Mesenchymal stem cell (in vitro differentiated cells and primary cell): ENCODE data around the gene TIMM22.

Experiments used
- DNase-seq: peaks from one replicate; pipeline ENCODE4 v3.0.0-alpha.2; 2013
- H2AFZ ChIP-seq: one replicate; pipeline ENCODE4 v1.6.1; 2013; ENCODE audit warnings: low read depth, mild to moderate bottlenecking, control low read depth, inconsistent platforms, low read length, moderate library complexity
- H2AK5ac ChIP-seq: 2 replicates; pipeline ENCODE4 v1.6.1; 2013; ENCODE audit warnings: low read length, moderate library complexity, mild to moderate bottlenecking, inconsistent platforms; ENCODE audit not compliant: severe bottlenecking
- H2BK120ac ChIP-seq: one replicate; pipeline ENCODE4 v1.6.1; 2013; ENCODE audit warnings: low read depth, mild to moderate bottlenecking, inconsistent platforms, low read length, moderate library complexity
- H2BK12ac ChIP-seq, 2 experiments: one replicate each; pipeline ENCODE4 v1.6.1; 2013; ENCODE audit warnings: inconsistent platforms in 2 of 2, low read length in 2 of 2, mild to moderate bottlenecking in 2 of 2, moderate library complexity in 2 of 2, control low read depth in 1 of 2
- H2BK15ac ChIP-seq: one replicate; pipeline ENCODE4 v1.6.1; 2013; ENCODE audit warnings: mild to moderate bottlenecking, low read depth, inconsistent platforms; ENCODE audit not compliant: poor library complexity, severe bottlenecking
- H2BK5ac ChIP-seq: 2 replicates; pipeline ENCODE4 v1.6.1; 2013; ENCODE audit warnings: low read depth, mild to moderate bottlenecking, low read length, control low read depth, inconsistent platforms; ENCODE audit not compliant: poor library complexity, severe bottlenecking
- H3K14ac ChIP-seq, 2 experiments: one replicate each; pipeline ENCODE4 v1.6.1; 2013; ENCODE audit warnings: inconsistent platforms in 2 of 2, low read length in 2 of 2, control low read depth in 1 of 2, mild to moderate bottlenecking in 1 of 2, moderate library complexity in 1 of 2
- H3K18ac ChIP-seq, 2 experiments: one replicate each; pipeline ENCODE4 v1.6.1; 2013; ENCODE audit warnings: inconsistent platforms in 2 of 2, low read length in 2 of 2, control low read depth in 1 of 2, low read depth in 1 of 2, mild to moderate bottlenecking in 1 of 2
- H3K23ac ChIP-seq, 2 experiments: one replicate each; pipeline ENCODE4 v1.6.1; 2013; ENCODE audit warnings: inconsistent platforms in 2 of 2, low read length in 2 of 2, mild to moderate bottlenecking in 2 of 2, moderate library complexity in 2 of 2, control low read depth in 1 of 2
- H3K27ac ChIP-seq: 2 replicates; pipeline ENCODE4 v1.5.1; 2013; ENCODE audit warnings: mild to moderate bottlenecking, moderate library complexity, low read length, control low read depth, inconsistent platforms; ENCODE audit not compliant: poor library complexity, severe bottlenecking
- H3K27me3 ChIP-seq, 2 experiments: 2 replicates each; pipeline versions ENCODE4 v1.6.1 to v1.7.0; 2013; ENCODE audit warnings: low read length in 2 of 2, mild to moderate bottlenecking in 2 of 2, moderate library complexity in 2 of 2, control low read depth in 1 of 2, inconsistent platforms in 1 of 2; ENCODE audit not compliant: control insufficient read depth in 1 of 2, insufficient read depth in 1 of 2
- H3K36me3 ChIP-seq, 2 experiments: 2 replicates each; pipeline versions ENCODE4 v1.6.1 to v1.7.0; 2013; ENCODE audit warnings: low read length in 2 of 2, control low read depth in 1 of 2, inconsistent platforms in 1 of 2, low read depth in 1 of 2, mild to moderate bottlenecking in 1 of 2; ENCODE audit not compliant: insufficient read depth in 2 of 2, control insufficient read depth in 1 of 2
- H3K4ac ChIP-seq, 2 experiments: one replicate each; pipeline ENCODE4 v1.6.1; 2013; ENCODE audit warnings: inconsistent platforms in 2 of 2, low read length in 2 of 2, mild to moderate bottlenecking in 2 of 2, moderate library complexity in 2 of 2, control low read depth in 1 of 2, low read depth in 1 of 2
- H3K4me1 ChIP-seq: 2 replicates; pipeline ENCODE4 v1.6.1; 2013; ENCODE audit warnings: low read depth, low read length, control low read depth; ENCODE audit not compliant: control insufficient read depth, insufficient read depth
- H3K4me2 ChIP-seq: 2 replicates; pipeline ENCODE4 v1.6.1; 2013; ENCODE audit warnings: low read length, mild to moderate bottlenecking, inconsistent platforms; ENCODE audit not compliant: poor library complexity, severe bottlenecking
- H3K4me3 ChIP-seq, 2 experiments: 2 replicates each; pipeline versions ENCODE4 v1.5.1 to v1.7.0; 2013; ENCODE audit warnings: low read length in 2 of 2, mild to moderate bottlenecking in 2 of 2, control low read depth in 1 of 2, low read depth in 1 of 2; ENCODE audit not compliant: insufficient read depth in 1 of 2
- H3K79me1 ChIP-seq: replicated peaks from 2 replicates; pipeline ENCODE4 v1.6.1; 2013; ENCODE audit warnings: mild to moderate bottlenecking, control low read depth, low read length, inconsistent platforms; ENCODE audit not compliant: poor library complexity, severe bottlenecking
- H3K9ac ChIP-seq: 2 replicates; pipeline ENCODE4 v1.7.0; 2013; ENCODE audit warnings: mild to moderate bottlenecking, low read length, moderate library complexity
- H3K9me3 ChIP-seq: 2 replicates; pipeline ENCODE4 v1.7.0; 2013; ENCODE audit warnings: mild to moderate bottlenecking, low read length; ENCODE audit not compliant: control insufficient read depth
- H4K8ac ChIP-seq: one replicate; pipeline ENCODE4 v1.6.1; 2013; ENCODE audit warnings: inconsistent platforms, mild to moderate bottlenecking, low read length, moderate library complexity
- H4K91ac ChIP-seq: one replicate; pipeline ENCODE4 v1.6.1; 2013; ENCODE audit warnings: mild to moderate bottlenecking, low read length, inconsistent platforms
- WGBS: methylation state at CpG from one replicate; pipeline ENCODE4 v1.1.7; 2013; ENCODE audit warnings: mixed read lengths; 5-methylcytosine and 5-hydroxymethylcytosine counted together

TIMM22 gene

DNA sequence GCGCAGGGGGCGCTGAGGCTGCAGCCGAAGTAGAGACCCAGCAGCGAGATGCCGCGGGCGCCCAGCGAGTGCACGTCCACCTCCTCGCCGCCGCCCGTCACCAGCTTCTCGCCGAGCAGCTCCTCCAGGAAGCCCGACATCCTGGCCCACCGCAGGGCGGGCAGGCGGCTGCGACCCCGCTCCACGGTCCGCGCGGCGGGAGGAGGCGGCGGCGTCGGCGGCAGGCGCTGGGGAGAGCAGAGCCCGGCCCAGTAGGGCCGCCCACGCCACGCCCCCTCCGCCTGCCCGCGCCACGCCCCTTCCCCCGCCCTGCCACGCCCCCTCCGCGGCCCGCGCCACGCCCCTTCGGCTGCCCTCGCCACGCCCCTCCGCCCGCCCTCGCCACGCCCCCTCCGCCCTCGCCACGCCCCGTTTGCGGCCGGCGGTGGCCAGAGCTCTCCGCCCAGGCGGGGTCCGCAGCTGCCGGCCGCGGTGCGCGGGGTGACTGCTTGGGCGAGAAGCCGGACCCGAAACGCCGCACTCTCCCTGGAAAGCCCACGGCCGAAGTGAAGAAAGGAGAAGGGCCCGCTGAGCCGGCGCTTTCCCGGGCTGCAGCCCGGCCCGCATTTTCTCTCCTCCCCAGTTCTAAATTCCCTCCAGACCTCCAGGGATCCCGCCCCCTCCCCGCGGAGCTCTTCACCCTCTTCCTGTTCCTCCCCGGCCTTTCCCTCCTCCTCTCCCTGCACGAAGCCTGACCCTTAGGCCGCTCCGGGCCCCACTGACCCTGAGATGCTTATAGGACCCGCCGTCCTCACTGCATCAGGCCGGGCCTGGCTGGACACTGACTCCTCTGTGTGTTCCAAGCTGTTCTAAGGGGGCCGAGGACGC lies 17.2 kb upstream of the TIMM22 start, which contains the start of gene NXN:
NXN (minus strand) TSS at position 238 of the 867 bp plus-strand sequence.
- Histone ChIP-seq H3K27ac (peak within 1 kb of the TSS; percentile 67), H2BK12ac (peak within 1 kb of the TSS in 1 of 2 experiments; percentile 84), H3K14ac (peak within 1 kb of the TSS; percentile 36 to 97), H2BK5ac (peak within 1 kb of the TSS; percentile 86), H3K4me2 (peak within 1 kb of the TSS; percentile 96), H2AFZ (peak within 1 kb of the TSS; percentile 42), H3K9ac (peak within 1 kb of the TSS; percentile 81), H3K9me3 (no peaks in the 10 kb centered on the region), H4K8ac (peak within 1 kb of the TSS; percentile 83), H2AK5ac (no peak within 1 kb of the TSS), H2BK120ac (peak within 1 kb of the TSS; percentile 84), H4K91ac (peak within 1 kb of the TSS; percentile 92), H3K4me3 (peak within 1 kb of the TSS; percentile 76 to 93), H3K36me3 (no peaks in the 10 kb centered on the region), H2BK15ac (peak within 1 kb of the TSS; percentile 23), H3K4me1 (peaks cover 11% of the 10 kb centered on the region), H3K79me1 (no peaks in the 10 kb centered on the region), H3K23ac (peak within 1 kb of the TSS in 1 of 2 experiments; percentile 98), H3K27me3 (peaks cover 0 to 17% of the 10 kb centered on the region in 2 experiments), H3K4ac (peak within 1 kb of the TSS; percentile 75 to 93), H3K18ac (peak within 1 kb of the TSS; percentile 86 to 98)
- WGBS, result 5% methylated on average over 38 of the region's 94 CpGs
- DNase-seq, result peak; percentile 66

DNA sequence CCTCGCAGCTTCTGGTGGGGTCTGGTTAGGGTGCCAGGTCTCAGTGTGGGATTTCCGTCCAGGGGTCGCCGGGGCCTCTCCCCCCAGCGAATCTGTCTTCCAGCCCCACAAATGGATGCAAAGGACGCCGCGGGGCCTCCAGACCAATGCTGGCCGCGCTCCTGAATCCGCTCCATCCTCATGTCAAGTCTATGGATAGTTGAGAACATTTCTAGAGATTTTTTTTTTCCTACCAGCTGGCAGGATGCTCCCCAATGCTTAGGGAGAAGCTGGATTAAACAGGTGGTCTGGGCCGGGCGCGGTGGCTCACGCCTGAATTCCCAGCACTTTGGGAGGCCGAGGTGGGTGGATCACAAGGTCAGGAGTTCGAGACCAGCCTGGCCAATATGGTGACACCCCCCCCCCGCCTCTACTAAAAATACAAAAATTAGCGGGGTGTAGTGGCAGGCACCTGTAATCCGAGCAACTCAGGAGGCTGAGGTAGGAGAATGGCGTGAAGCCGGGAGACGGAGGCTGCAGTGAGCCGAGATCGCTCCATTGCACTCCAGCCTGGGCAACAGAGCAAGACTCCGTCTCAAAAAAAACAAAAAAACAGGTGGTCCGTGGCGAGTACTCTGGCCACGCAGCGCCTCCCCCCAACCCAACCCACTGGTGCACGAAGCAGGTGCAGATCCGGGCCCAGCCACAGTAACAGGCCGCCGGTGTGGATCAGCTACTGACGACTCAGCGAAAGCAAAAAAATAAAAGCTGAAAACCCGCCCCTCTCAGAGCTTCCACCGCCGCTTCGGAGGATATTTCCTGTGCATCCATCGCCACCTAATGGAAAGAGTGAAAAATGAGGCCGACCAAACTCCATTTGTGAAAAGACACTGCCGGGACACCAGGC lies 16.3 kb upstream of the TIMM22 start:
- 44% methylated on average over 41 of the region's 43 CpGs for WGBS
- Histone ChIP-seq H2BK120ac (no peak overlapping the region), H3K9me3 (no peaks in the 10 kb centered on the region)

DNA sequence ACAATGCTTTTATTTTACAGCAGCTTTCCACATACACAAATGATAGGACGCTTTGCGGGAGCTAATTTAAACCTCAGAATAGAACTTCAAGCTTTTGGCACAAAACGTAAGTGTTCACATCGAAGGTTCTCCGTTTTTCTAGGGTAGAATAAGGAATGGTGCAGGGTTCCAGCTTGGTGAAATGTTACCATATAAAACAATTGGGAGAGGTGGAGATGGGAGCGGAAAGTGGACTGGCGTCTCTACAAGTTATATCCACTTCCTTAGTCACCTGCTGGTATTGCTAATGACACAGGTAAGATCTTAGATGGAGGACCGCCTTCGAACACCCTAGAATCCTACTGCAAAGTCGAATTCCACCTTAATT lies 15.7 kb upstream of the TIMM22 start:
- WGBS, result 37% methylated on average over 9 of the region's 10 CpGs
- H2BK12ac ChIP-seq, result no peak overlapping the region

More for the DNA sequence above, 16.3 kb upstream of the TIMM22 start:
- Histone ChIP-seq H4K91ac (no peak overlapping the region), H3K23ac (peak overlapping the region in 1 of 2 experiments; percentile 59), H3K4ac (peak overlapping the region in 1 of 2 experiments; percentile 40), H3K27ac (no peak overlapping the region), H2AFZ (peak overlapping the region; percentile 18), H2BK12ac (peak overlapping the region in 1 of 2 experiments; percentile 51), H3K9ac (peak overlapping the region; percentile 78), H3K4me3 (peak overlapping the region in 1 of 2 experiments; percentile 75), H3K79me1 (no peaks in the 10 kb centered on the region), H2AK5ac (no peak overlapping the region), H3K14ac (no peak overlapping the region), H3K4me2 (peak overlapping the region; percentile 93), H3K27me3 (peaks cover 0 to 17% of the 10 kb centered on the region in 2 experiments), H2BK15ac (no peak overlapping the region), H3K18ac (peak overlapping the region; percentile 60 to 67), H3K36me3 (no peaks in the 10 kb centered on the region), H4K8ac (peak overlapping the region; percentile 83), H2BK5ac (no peak overlapping the region), H3K4me1 (peaks cover 9% of the 10 kb centered on the region)
- DNase-seq, result peak; percentile 91

More for the DNA sequence above, 15.7 kb upstream of the TIMM22 start:
- Histone ChIP-seq H3K23ac (no peak overlapping the region), H3K27ac (no peak overlapping the region), H3K4me2 (no peak overlapping the region), H3K4ac (no peak overlapping the region), H3K9me3 (no peaks in the 10 kb centered on the region), H3K18ac (no peak overlapping the region), H3K36me3 (no peaks in the 10 kb centered on the region), H4K8ac (no peak overlapping the region), H3K79me1 (no peaks in the 10 kb centered on the region), H2BK5ac (no peak overlapping the region), H3K9ac (peak overlapping the region; percentile 40), H2AK5ac (no peak overlapping the region), H2BK120ac (no peak overlapping the region), H3K4me1 (peaks cover 9% of the 10 kb centered on the region), H3K27me3 (peaks cover 0 to 17% of the 10 kb centered on the region in 2 experiments), H2BK15ac (no peak overlapping the region), H3K4me3 (no peak overlapping the region), H2AFZ (no peak overlapping the region), H4K91ac (no peak overlapping the region), H3K14ac (no peak overlapping the region)
- no peak for DNase-seq
